H9 (cell line): Measurements from ENCODE around the gene FHOD1. TPM values are rescaled to one million over a fixed set of nuclear protein-coding genes. Genes with fewer than 3 reads are reported as not detected.

Experiments
- DNase-seq: peaks from one replicate; pipeline ENCODE4 v3.0.0-alpha.2; 2017
- H2AFZ ChIP-seq: one replicate; pipeline ENCODE4 v1.6.1; 2013; ENCODE audit warnings: mild to moderate bottlenecking, low read length, control low read depth, moderate library complexity
- H2AK5ac ChIP-seq: 2 replicates; pipeline ENCODE4 v1.6.1; 2013; ENCODE audit warnings: low read length, control low read depth, mixed read lengths; ENCODE audit not compliant: insufficient read length
- H2BK120ac ChIP-seq: one replicate; pipeline ENCODE4 v1.6.1; 2013; ENCODE audit warnings: low read depth, mild to moderate bottlenecking, low read length, control low read depth, inconsistent platforms; ENCODE audit not compliant: poor library complexity, severe bottlenecking
- H2BK12ac ChIP-seq: 2 replicates; pipeline ENCODE4 v1.6.1; 2013; ENCODE audit warnings: low read length, control low read depth, mixed read lengths, low read depth; ENCODE audit not compliant: insufficient read length
- H2BK15ac ChIP-seq: 2 replicates; pipeline ENCODE4 v1.6.1; 2013; ENCODE audit warnings: low read depth, low read length, control low read depth
- H2BK20ac ChIP-seq: one replicate; pipeline ENCODE4 v1.6.1; 2013; ENCODE audit warnings: low read depth, mild to moderate bottlenecking, low read length, control low read depth, inconsistent platforms; ENCODE audit not compliant: poor library complexity, severe bottlenecking
- H2BK5ac ChIP-seq: 2 replicates; pipeline ENCODE4 v1.6.1; 2013; ENCODE audit warnings: low read length, control low read depth, mixed read lengths; ENCODE audit not compliant: insufficient read length
- H3K14ac ChIP-seq: 2 replicates; pipeline ENCODE4 v1.6.1; 2013; ENCODE audit warnings: low read length, control low read depth; ENCODE audit not compliant: insufficient read depth
- H3K18ac ChIP-seq: 2 replicates; pipeline ENCODE4 v1.6.1; 2013; ENCODE audit warnings: low read depth, mild to moderate bottlenecking, mixed read lengths, low read length, control low read depth; ENCODE audit not compliant: insufficient read length
- H3K23ac ChIP-seq: 2 replicates; pipeline ENCODE4 v1.6.1; 2013; ENCODE audit warnings: low read length, control low read depth, mixed read lengths, low read depth; ENCODE audit not compliant: insufficient read length
- H3K23me2 ChIP-seq: 2 replicates; pipeline ENCODE4 v1.6.1; 2013; ENCODE audit warnings: low read depth, mild to moderate bottlenecking, mixed read lengths, low read length, control low read depth; ENCODE audit not compliant: insufficient read length, poor library complexity, severe bottlenecking
- H3K27ac ChIP-seq: 2 replicates; pipeline ENCODE4 v1.5.1; 2013; ENCODE audit warnings: low read length, control low read depth, mixed read lengths, low read depth; ENCODE audit not compliant: insufficient read length
- H3K27me3 ChIP-seq: 2 replicates; pipeline ENCODE4 v1.6.1; 2013; ENCODE audit warnings: low read length, control low read depth, inconsistent platforms; ENCODE audit not compliant: insufficient read depth
- H3K4ac ChIP-seq: 2 replicates; pipeline ENCODE4 v1.6.1; 2013; ENCODE audit warnings: low read depth, mild to moderate bottlenecking, control low read depth, inconsistent platforms, low read length, moderate library complexity
- H3K4me1 ChIP-seq: 2 replicates; pipeline ENCODE4 v1.6.1; 2013; ENCODE audit warnings: low read length, control low read depth, inconsistent platforms; ENCODE audit not compliant: insufficient read depth
- H3K4me2 ChIP-seq: 2 replicates; pipeline ENCODE4 v1.6.1; 2013; ENCODE audit warnings: low read length, control low read depth, mixed read lengths; ENCODE audit not compliant: insufficient read length, insufficient read depth
- H3K56ac ChIP-seq: 2 replicates; pipeline ENCODE4 v1.6.1; 2013; ENCODE audit warnings: low read depth, mild to moderate bottlenecking, mixed read lengths, low read length, control low read depth; ENCODE audit not compliant: insufficient read length
- H3K79me1 ChIP-seq: 2 replicates; pipeline ENCODE4 v1.6.1; 2013; ENCODE audit warnings: low read depth, mild to moderate bottlenecking, moderate library complexity, low read length, control low read depth, inconsistent platforms; ENCODE audit not compliant: insufficient read depth, poor library complexity, severe bottlenecking
- H3K79me2 ChIP-seq: 2 replicates; pipeline ENCODE4 v1.6.1; 2013; ENCODE audit warnings: low read length, control low read depth, inconsistent platforms; ENCODE audit not compliant: insufficient read depth
- H3K9ac ChIP-seq: 2 replicates; pipeline ENCODE4 v1.6.1; 2013; ENCODE audit warnings: low read length, control low read depth, mixed read lengths; ENCODE audit not compliant: insufficient read length; ENCODE audit errors: extremely low read depth
- H3K9me3 ChIP-seq: one replicate; pipeline ENCODE4 v1.6.1; 2013; ENCODE audit warnings: low read depth, low read length, inconsistent platforms; ENCODE audit not compliant: control insufficient read depth
- H3T11ph ChIP-seq: one replicate; pipeline ENCODE4 v1.6.1; 2013; ENCODE audit warnings: mild to moderate bottlenecking, low read length, control low read depth, inconsistent platforms
- H4K20me1 ChIP-seq: one replicate; pipeline ENCODE4 v1.6.1; 2013; ENCODE audit not compliant: control insufficient read depth, insufficient read length, insufficient read depth
- H4K5ac ChIP-seq: 2 replicates; pipeline ENCODE4 v1.6.1; 2013; ENCODE audit warnings: low read depth, mild to moderate bottlenecking, mixed read lengths, low read length, control low read depth; ENCODE audit not compliant: insufficient read length
- H4K8ac ChIP-seq: replicated peaks from 2 replicates; pipeline ENCODE4 v1.6.1; 2013; ENCODE audit warnings: low read length, control low read depth, mixed read lengths, low read depth; ENCODE audit not compliant: insufficient read length
- H4K91ac ChIP-seq: 2 replicates; pipeline ENCODE4 v1.6.1; 2013; ENCODE audit warnings: low read depth, mild to moderate bottlenecking, moderate library complexity, mixed read lengths, low read length, control low read depth; ENCODE audit not compliant: insufficient read length
- H3K27ac Mint-ChIP-seq, 3 experiments: 2 replicates in 2 of 3; 3 replicates in 1 of 3; pipeline ENCODE4 v1.8.0; 2020 to 2021; ENCODE audit warnings: mixed read lengths in 3 of 3, mild to moderate bottlenecking in 1 of 3, moderate library complexity in 1 of 3
- H3K27me3 Mint-ChIP-seq: 2 replicates; pipeline ENCODE4 v1.8.0; 2021; ENCODE audit warnings: low read depth, mild to moderate bottlenecking, moderate library complexity, mixed read lengths
- H3K36me3 Mint-ChIP-seq, 3 experiments: 2 replicates in 2 of 3; 3 replicates in 1 of 3; pipeline ENCODE4 v1.8.0; 2020 to 2021; ENCODE audit warnings: low read depth in 3 of 3, mixed read lengths in 3 of 3; ENCODE audit not compliant: insufficient read depth in 1 of 3
- H3K4me1 Mint-ChIP-seq, 2 experiments: 2 replicates each; pipeline ENCODE4 v1.8.0; 2020; ENCODE audit warnings: mixed read lengths in 2 of 2
- H3K4me3 Mint-ChIP-seq, 2 experiments: 2 replicates in 1 of 2; 3 replicates in 1 of 2; pipeline ENCODE4 v1.8.0; 2020 to 2021; ENCODE audit warnings: mild to moderate bottlenecking in 2 of 2, mixed read lengths in 2 of 2, moderate library complexity in 1 of 2
- H3K9me3 Mint-ChIP-seq, 2 experiments: 2 replicates in 1 of 2; 3 replicates in 1 of 2; pipeline ENCODE4 v1.8.0; 2020; ENCODE audit warnings: mild to moderate bottlenecking in 2 of 2, mixed read lengths in 2 of 2, moderate library complexity in 1 of 2
- WGBS: extraction: QIAGEN DNeasy Blood & Tissue Kit; methylation state at CpG from one replicate; pipeline ENCODE4 v1.1.7; 2013; ENCODE audit warnings: missing lambda C conversion rate, low lambda C conversion rate, mixed read lengths; ENCODE audit not compliant: insufficient read length; ENCODE audit errors: extremely low coverage; 5-methylcytosine and 5-hydroxymethylcytosine counted together
- total RNA-seq: library from RNA; stranded (reverse); gene quantifications from 2 replicates; pipeline ENCODE4 v1.2.1, GENCODE V29; 2021
- TF ChIP-seq, protein P1 (sequence below): fragments of 200-600 bp; sonication (generic); conservative IDR thresholded peaks from 3 replicates; pipeline ENCODE4 v1.8.0; 2021; ENCODE audit warnings: antibody characterized with exemption, mild to moderate bottlenecking

FHOD1 gene
- total RNA-seq, 1 experiment from 2014 or later: 67.0 TPM

DNA sequence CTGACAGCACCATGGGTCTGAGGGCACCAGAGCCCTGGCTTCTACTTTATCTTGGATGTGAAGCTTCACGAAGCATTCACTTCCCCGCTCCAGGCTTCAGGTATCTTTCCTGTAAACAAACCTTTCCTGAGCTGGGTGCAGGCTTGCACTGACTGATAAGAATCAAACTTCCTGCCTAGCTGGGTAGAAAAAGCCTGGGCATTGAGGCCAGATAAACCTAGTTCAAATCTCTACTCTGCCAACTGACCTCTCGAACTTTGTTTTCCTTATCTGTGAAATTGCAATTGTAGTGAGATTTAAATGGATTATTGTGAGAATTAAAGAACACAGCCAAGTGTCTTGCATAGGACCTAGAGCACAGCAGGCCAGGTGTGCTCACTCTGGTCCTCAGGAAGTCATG, 23.3 kb downstream of the FHOD1 start:
- peaks cover 5% of the 10 kb centered on the region; the same call in 1 of the 2 replicates for H3K79me2 ChIP-seq
- H2BK12ac ChIP-seq: no peak overlapping the region
- H3K9me3 Mint-ChIP-seq: no peaks in the 10 kb centered on the region; a peak in 1 of 5 replicates
- no peak overlapping the region for H2AFZ ChIP-seq
- H3K4me1 ChIP-seq: peaks cover 4% of the 10 kb centered on the region
- no peak for DNase-seq
- no peak overlapping the region for H2BK120ac ChIP-seq
- TF ChIP-seq, protein P1, sequence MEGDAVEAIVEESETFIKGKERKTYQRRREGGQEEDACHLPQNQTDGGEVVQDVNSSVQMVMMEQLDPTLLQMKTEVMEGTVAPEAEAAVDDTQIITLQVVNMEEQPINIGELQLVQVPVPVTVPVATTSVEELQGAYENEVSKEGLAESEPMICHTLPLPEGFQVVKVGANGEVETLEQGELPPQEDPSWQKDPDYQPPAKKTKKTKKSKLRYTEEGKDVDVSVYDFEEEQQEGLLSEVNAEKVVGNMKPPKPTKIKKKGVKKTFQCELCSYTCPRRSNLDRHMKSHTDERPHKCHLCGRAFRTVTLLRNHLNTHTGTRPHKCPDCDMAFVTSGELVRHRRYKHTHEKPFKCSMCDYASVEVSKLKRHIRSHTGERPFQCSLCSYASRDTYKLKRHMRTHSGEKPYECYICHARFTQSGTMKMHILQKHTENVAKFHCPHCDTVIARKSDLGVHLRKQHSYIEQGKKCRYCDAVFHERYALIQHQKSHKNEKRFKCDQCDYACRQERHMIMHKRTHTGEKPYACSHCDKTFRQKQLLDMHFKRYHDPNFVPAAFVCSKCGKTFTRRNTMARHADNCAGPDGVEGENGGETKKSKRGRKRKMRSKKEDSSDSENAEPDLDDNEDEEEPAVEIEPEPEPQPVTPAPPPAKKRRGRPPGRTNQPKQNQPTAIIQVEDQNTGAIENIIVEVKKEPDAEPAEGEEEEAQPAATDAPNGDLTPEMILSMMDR: no peak
- H3K9ac ChIP-seq: no peak overlapping the region
- H4K20me1 ChIP-seq: no peaks in the 10 kb centered on the region
- H3K27me3 Mint-ChIP-seq: peaks cover 23% of the 10 kb centered on the region
- peaks cover 2 to 18% (median 16%) of the 10 kb centered on the region in 3 experiments; a peak in 5 of 7 replicates for H3K36me3 Mint-ChIP-seq
- no peak overlapping the region for H3K14ac ChIP-seq
- no peak overlapping the region for H4K91ac ChIP-seq
- no peak overlapping the region for H3K23ac ChIP-seq
- no peak overlapping the region for H3K56ac ChIP-seq
- H3K18ac ChIP-seq: no peak overlapping the region
- H2BK5ac ChIP-seq: no peak overlapping the region
- H3K79me1 ChIP-seq: peaks cover 3% of the 10 kb centered on the region
- no CpG with 5 or more reads among the region's 3 CpGs for WGBS
- no peak overlapping the region for H4K8ac ChIP-seq
- H3K4me2 ChIP-seq: no peak overlapping the region
- H2BK15ac ChIP-seq: no peak overlapping the region
- H2BK20ac ChIP-seq: no peak overlapping the region
- no peak overlapping the region for H3T11ph ChIP-seq
- H3K23me2 ChIP-seq: peaks cover 15% of the 10 kb centered on the region
- no peak overlapping the region for H3K27ac Mint-ChIP-seq
- H3K27ac ChIP-seq: no peak overlapping the region
- H2AK5ac ChIP-seq: no peak overlapping the region
- H3K27me3 ChIP-seq: no peaks in the 10 kb centered on the region
- H3K9me3 ChIP-seq: no peaks in the 10 kb centered on the region
- peaks cover 17 to 20% of the 10 kb centered on the region in 2 experiments for H3K4me1 Mint-ChIP-seq
- H3K4me3 Mint-ChIP-seq: no peak overlapping the region
- no peak overlapping the region for H4K5ac ChIP-seq
- H3K4ac ChIP-seq: no peak overlapping the region
